ENCODE results near the gene ZMIZ1. TPM values are rescaled to one million over a fixed set of nuclear protein-coding genes. Genes with fewer than 3 reads are reported as not detected.
"Not testable (repeated sequence)": the region's sequence is repeated elsewhere in the genome, so short reads cannot be mapped to it uniquely, and the experiment has no call there.

The ZMIZ1 gene
- total RNA-seq, 2 experiments from 2014 or later: 27.3 to 28.2 TPM

DNA sequence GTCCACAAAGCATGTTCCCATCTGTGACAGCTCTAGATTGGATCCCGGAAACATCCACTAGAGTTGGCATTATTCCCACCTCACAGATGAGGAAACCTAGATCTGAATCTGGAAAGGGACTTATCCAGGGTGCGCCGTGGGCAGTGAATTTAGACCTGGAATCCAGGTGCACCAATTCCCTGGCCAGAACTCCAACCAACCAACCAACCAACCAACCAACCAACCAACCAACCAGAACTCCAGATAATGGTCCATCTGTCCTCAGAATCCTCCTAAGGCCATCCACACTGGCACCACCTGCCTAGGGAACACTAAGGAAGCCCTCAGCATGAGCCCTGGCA lies 42.0 kb upstream of the ZMIZ1 start:
- Mint-ChIP-seq H3K27me3 (no peaks in the 10 kb centered on the region), H3K9me3 (no peaks in the 10 kb centered on the region), H3K4me1 (peaks cover 31% of the 10 kb centered on the region), H3K36me3 (no peaks in the 10 kb centered on the region), H3K27ac (no peak overlapping the region), H3K4me3 (no peak overlapping the region)
- DNase-seq: no peak

DNA sequence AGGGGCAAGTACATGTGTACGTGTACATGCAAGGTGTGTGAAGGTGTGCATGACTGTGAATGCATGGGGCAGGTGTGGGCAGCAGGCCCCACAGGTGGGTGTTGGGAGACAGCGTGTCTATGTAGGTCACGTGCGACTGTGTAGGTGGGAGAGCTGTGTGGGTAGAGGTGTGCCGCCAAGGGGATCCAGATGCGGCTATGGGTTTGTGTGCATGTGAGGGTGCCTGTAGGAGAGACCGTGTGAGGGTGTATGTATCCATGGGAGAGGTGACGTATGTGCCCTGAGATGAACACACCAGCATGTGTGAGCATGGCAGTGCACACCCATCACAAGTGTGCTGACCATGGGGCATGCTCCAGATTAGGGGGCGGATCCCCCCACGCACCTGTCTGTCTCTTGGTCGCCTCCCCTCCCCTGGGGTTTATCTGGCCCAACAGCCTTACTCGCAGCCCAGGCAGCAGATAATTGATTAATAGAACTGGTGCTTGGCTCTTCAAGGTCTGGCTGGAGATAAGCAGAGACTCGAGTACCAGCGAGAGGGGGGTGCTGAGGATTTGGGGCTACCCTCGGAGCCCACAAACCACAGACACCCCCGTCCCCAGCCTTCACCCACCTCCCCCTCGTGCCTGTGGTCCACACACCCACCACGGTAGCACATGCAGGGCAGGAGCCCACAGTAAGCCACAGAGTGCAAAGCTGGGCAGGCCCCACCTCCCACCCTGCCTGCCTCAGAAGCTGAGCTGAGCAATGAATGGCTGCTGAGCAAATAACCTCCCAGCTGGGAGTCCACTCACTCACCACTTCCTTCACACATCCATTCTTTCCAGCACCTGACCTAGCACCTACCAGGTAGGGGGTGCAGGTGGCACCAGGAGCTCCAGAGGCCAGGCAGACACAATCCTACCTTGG lies 41.4 kb upstream of the ZMIZ1 start:
- Mint-ChIP-seq H3K4me3 (no peak overlapping the region), H3K27me3 (no peaks in the 10 kb centered on the region), H3K27ac (no peak overlapping the region), H3K36me3 (no peaks in the 10 kb centered on the region), H3K9me3 (no peaks in the 10 kb centered on the region), H3K4me1 (peaks cover 31% of the 10 kb centered on the region)
- peak; percentile 44 for DNase-seq

DNA sequence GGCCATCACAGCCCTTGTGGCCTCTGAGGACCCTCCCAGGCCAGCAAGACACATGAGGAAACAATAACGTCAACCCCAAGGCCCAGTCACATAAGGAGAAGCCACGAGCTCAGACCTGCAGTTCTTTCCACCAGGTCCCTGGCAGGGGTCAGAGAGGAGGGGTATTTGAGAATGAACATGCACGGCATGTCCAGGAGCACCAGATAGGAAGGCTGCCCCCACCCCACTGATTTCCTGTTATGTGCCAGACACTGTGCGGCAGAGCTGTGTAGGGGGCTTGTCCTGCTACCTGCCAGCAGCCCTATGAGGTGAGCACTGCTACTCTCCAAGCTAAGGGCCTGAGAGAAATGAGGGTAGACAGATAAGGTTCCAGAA lies 40.7 kb upstream of the ZMIZ1 start:
- H3K9me3 Mint-ChIP-seq: no peaks in the 10 kb centered on the region
- no peaks in the 10 kb centered on the region for H3K27me3 Mint-ChIP-seq
- DNase-seq: no peak
- H3K27ac Mint-ChIP-seq: no peak overlapping the region
- H3K36me3 Mint-ChIP-seq: no peaks in the 10 kb centered on the region
- peaks cover 31% of the 10 kb centered on the region for H3K4me1 Mint-ChIP-seq
- H3K4me3 Mint-ChIP-seq: no peak overlapping the region

DNA sequence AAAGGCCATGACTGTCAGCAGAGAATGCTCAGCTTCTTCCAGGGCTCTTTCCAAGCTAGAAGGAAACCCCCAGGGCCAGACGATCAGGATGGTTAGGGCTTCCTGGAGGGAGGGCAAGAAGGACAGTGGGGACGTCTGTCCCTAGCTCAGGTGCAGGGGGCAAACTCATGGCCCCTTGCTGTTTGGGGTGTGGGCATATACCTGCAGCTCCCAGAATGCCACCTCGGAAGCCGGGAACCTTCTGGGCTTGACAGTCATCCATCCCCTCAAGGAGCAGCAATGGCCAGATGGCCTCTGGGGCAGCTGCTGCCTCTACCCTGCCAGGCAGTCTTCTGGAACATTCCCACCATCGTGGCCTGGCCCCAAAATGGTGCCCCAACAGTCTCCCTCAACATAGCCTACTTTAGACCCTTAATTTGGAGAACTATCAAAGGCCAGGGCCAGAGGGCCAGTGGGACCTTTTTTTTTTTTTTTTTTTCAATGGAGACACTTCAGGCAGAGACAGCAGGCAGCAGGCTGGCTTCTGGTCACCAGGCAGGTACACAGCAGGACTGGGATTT lies 40.2 kb upstream of the ZMIZ1 start:
- no peak overlapping the region for H3K4me3 Mint-ChIP-seq
- no peaks in the 10 kb centered on the region for H3K36me3 Mint-ChIP-seq
- H3K27me3 Mint-ChIP-seq: no peaks in the 10 kb centered on the region
- no peaks in the 10 kb centered on the region for H3K9me3 Mint-ChIP-seq
- H3K27ac Mint-ChIP-seq: no peak overlapping the region
- DNase-seq: no peak
- peaks cover 31% of the 10 kb centered on the region for H3K4me1 Mint-ChIP-seq

DNA sequence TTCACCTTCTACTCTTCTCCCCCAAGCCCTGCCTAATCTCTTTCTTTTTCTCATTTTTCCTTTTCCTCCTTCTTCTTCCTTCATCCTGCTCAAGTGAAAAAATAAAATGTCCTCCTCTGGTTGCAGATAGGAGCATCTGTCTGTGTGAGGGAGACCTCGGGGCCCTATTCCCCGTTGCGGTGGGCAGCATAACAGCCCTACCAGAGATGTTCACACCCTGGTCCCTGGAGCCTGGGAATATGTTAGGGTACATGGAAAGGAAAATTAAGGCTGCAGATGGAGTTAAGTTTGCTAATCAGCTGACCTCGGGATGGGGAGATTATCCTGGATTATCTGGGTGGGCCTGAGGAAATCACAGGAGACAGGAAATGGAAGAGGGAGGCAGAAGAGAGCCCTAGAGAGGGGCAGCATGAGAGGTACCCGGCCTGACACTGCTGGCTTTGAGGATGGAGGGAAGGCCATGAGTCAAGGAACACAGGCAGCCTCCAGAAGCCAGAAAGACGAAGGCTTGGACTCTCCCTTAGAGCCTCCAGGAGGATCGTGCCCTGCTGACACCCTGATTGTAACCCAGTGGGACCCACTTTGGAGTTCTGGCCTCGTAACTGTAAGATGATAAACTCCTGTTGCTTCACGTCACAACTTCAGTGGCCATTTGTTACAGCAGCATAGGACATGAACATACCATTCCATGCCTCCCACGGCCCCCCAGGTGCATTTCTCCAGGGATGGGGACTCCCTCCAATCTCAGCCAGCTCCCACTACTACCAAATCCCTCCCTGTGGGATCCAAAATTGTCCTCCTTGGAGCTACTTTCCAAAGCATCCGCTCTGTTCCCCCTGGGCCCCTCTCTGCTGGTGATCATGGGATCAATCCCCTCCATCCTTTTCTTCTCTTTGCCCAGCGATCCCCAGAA lies 39.0 kb upstream of the ZMIZ1 start:
- Mint-ChIP-seq H3K36me3 (no peaks in the 10 kb centered on the region), H3K4me3 (no peak overlapping the region), H3K27ac (no peak overlapping the region), H3K4me1 (peaks cover 29% of the 10 kb centered on the region), H3K27me3 (no peaks in the 10 kb centered on the region), H3K9me3 (no peaks in the 10 kb centered on the region)
- DNase-seq: no peak

- no peaks in the 10 kb centered on the region for H3K9me3 Mint-ChIP-seq
- DNase-seq: no peak
- H3K27me3 Mint-ChIP-seq: no peaks in the 10 kb centered on the region
- H3K27ac Mint-ChIP-seq: no peak overlapping the region
- no peaks in the 10 kb centered on the region for H3K36me3 Mint-ChIP-seq
- H3K4me1 Mint-ChIP-seq: peaks cover 22% of the 10 kb centered on the region
- no peak overlapping the region for H3K4me3 Mint-ChIP-seq
Measured at GRCh38 chr10:79030705-79031104, 38.1 kb upstream of the ZMIZ1 start.

GRCh38 chr10:79031723-79032122 lies 37.0 kb upstream of the ZMIZ1 start:
- no peak overlapping the region for H3K4me3 Mint-ChIP-seq
- peaks cover 16% of the 10 kb centered on the region for H3K4me1 Mint-ChIP-seq
- no peak overlapping the region for H3K27ac Mint-ChIP-seq
- H3K36me3 Mint-ChIP-seq: no peaks in the 10 kb centered on the region
- H3K27me3 Mint-ChIP-seq: no peaks in the 10 kb centered on the region
- DNase-seq: no peak
- no peaks in the 10 kb centered on the region for H3K9me3 Mint-ChIP-seq

GRCh38 chr10:79034271-79034876 lies 34.4 kb upstream of the ZMIZ1 start:
- Mint-ChIP-seq H3K27me3 (no peaks in the 10 kb centered on the region), H3K4me1 (no peaks in the 10 kb centered on the region), H3K4me3 (no peak overlapping the region), H3K36me3 (no peaks in the 10 kb centered on the region), H3K27ac (no peak overlapping the region), H3K9me3 (no peaks in the 10 kb centered on the region)
- no peak for DNase-seq

DNA sequence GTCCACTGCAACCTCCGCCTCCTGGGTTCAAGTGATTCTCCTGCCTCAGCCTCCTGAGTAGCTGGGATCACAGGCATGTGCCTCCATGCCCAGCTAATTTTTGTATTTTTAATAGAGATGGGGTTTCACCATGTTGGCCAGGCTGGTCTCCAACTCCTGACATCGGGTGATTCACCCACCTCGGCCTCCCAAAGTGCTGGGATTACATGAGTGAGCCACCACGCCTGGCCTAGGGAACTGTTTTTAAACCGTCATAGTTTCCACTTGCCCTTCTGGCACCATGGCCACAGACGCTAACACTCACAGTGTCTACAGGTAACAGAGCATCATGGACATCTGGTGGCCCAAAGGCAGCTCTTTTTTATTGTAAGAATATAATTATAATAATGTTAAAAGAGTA lies 32.4 kb upstream of the ZMIZ1 start:
- not testable (repeated sequence) for H3K9me3 Mint-ChIP-seq, H3K4me1 Mint-ChIP-seq, DNase-seq, H3K36me3 Mint-ChIP-seq, H3K27ac Mint-ChIP-seq, H3K27me3 Mint-ChIP-seq, H3K4me3 Mint-ChIP-seq

DNA sequence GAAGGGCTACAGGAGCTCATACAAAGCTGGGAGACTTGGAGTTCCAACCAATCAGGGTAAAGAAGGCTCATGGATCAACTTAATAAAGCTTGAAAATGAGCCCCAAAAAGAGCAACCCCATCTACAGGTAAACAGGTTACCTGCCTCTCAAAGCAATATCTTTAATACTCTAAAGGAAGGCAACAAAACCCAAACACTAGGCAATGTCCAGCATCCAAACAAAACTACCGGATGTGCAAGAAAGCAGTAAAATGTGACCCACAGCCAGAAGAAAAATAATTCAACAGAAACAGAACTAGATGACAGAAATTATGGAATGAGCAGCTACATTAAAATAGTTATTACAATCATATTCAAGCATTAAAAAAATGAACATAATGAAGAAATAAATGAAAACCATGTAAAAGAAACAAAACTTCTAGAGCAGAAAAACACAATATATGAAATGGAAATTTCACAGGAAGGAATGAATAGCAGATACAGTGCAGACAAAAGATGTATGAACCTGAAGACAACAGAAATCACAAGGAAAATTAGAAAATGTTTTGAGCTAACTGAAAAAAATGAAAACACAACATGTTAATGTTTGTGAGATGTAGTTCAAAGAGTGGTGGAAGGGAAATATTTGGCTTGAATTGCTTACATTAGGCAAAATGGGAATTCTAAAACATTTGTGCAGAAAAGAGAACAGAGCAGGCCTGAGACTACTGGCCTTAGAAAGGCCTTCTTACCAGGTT lies 30.5 kb upstream of the ZMIZ1 start:
- no peaks in the 10 kb centered on the region for H3K36me3 Mint-ChIP-seq
- H3K9me3 Mint-ChIP-seq: no peaks in the 10 kb centered on the region
- no peaks in the 10 kb centered on the region for H3K27me3 Mint-ChIP-seq
- no peak overlapping the region for H3K27ac Mint-ChIP-seq
- no peak overlapping the region for H3K4me3 Mint-ChIP-seq
- no peak for DNase-seq
- H3K4me1 Mint-ChIP-seq: no peaks in the 10 kb centered on the region

DNA sequence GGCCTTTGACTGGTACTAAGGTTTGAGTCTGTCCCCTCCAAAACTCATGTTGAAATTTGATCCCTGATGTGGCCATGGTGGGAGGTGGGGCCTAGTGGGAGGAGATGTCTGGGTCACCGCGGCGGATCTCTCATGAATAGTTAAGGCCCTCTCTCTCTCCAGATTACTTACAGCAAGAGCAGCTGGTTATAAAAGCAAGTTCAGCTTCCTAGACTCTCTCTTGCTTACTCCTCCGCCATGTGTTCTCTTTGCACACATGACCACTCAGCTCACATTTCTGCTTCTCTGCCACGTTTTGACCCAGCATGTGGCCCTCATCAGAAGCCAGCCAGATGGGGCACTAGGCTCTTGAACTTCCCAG lies 29.9 kb upstream of the ZMIZ1 start:
- Mint-ChIP-seq H3K27ac (no peak overlapping the region), H3K36me3 (no peaks in the 10 kb centered on the region), H3K4me1 (no peaks in the 10 kb centered on the region), H3K27me3 (no peaks in the 10 kb centered on the region), H3K4me3 (no peak overlapping the region), H3K9me3 (no peaks in the 10 kb centered on the region)
- no peak for DNase-seq

- no peak overlapping the region for H3K27ac Mint-ChIP-seq
Measured at GRCh38 chr10:79042639-79043411, 25.9 kb upstream of the ZMIZ1 start.

DNA sequence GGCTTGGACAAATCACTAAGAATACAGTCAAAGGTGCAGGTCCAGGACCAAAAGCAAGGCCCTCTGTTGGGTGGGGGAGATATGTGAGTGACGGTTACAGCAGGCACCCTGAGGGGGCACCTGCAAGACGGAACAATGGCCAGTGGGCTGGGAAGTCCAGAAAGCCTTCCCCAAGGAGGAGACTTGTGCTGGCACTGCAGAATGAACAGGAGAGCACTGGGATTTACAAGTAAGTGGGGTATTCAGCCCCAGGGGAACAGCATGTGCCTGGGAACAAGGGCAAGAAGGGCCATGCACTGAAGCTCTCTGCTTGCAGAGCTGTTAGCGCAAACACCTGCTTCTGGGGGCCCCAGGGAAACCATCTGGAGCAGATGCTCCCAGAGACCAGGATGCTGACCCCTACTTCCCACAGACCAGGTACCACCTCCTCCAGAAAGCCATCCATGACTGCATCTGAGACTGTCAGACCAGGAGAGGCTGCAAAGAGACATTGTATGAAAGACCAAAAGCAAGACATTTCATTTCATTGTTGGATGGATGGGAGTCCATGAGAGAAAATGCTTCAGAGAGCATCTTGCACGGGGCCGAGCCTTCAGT lies 24.6 kb upstream of the ZMIZ1 start:
- H3K27ac Mint-ChIP-seq: no peak overlapping the region
- H3K27me3 Mint-ChIP-seq: no peaks in the 10 kb centered on the region
- no peaks in the 10 kb centered on the region for H3K9me3 Mint-ChIP-seq
- H3K4me1 Mint-ChIP-seq: peaks cover 17% of the 10 kb centered on the region
- no peak overlapping the region for H3K4me3 Mint-ChIP-seq
- no peak for DNase-seq
- no peaks in the 10 kb centered on the region for H3K36me3 Mint-ChIP-seq

More at GRCh38 chr10:79042639-79043411, 25.9 kb upstream of the ZMIZ1 start:
- Mint-ChIP-seq H3K27me3 (no peaks in the 10 kb centered on the region), H3K4me1 (peaks cover 9% of the 10 kb centered on the region), H3K9me3 (no peaks in the 10 kb centered on the region), H3K36me3 (no peaks in the 10 kb centered on the region), H3K4me3 (no peak overlapping the region)
- DNase-seq: no peak

- no peaks in the 10 kb centered on the region for H3K9me3 Mint-ChIP-seq
- H3K4me3 Mint-ChIP-seq: no peak overlapping the region
- H3K27ac Mint-ChIP-seq: no peak overlapping the region
- no peak for DNase-seq
- no peaks in the 10 kb centered on the region for H3K27me3 Mint-ChIP-seq
- no peaks in the 10 kb centered on the region for H3K36me3 Mint-ChIP-seq
- peaks cover 20% of the 10 kb centered on the region for H3K4me1 Mint-ChIP-seq
Measured at GRCh38 chr10:79044846-79045245, 23.9 kb upstream of the ZMIZ1 start.

All from activated naive CD8-positive, alpha-beta T cell treated with anti-CD3 and anti-CD28 coated beads for 36 hours (primary cell).